HG03108 (cell line): ENCODE data around the gene COL12A1.

Source experiments
- ATAC-seq: cut with Tn5 transposase; IDR thresholded peaks from one replicate; pipeline ENCODE4 v1.9.1; 2021; ENCODE audit warnings: moderate library complexity; ENCODE audit not compliant: unreplicated experiment

The COL12A1 gene

DNA sequence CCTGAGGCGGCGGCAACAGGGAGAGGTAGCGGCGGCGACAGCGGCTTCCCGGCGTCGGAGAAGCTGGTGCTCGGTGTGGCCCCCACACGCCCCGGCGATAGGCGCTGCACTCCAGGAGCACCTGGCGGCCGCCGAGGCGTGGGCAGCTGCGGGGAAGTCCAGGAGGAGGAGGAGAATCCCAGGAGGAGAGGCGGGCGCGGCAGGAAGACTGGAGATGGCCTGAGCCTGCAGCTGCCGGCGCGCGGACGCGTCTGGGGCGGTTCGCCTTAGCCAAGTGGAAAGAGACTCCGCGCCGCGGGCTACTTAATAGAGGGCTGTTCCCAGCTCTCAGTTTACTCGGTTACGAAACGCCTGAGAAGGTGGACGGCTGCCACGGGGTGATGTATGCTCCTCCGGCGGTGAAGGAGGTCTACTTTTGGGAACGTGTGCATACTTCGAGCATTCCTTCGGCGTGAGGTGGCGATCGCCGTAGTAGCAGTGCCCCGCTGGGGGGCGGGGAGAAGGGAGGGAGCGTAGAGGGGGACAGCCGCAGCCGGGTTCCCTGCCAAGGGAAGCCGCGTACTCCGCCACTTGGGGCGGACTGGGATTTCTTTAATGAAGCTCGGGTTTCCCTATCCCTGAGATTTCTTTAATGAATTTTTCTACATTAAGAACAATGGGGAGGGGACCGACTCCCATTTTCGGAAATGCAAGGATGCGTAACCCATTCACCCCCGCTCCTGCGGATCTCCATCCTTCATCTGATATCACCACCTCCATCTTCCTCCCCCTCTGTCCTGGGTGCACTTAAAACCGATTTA, at the start of gene COL12A1:
COL12A1 (minus strand) TSS at position 278 of the 800 bp plus-strand sequence. CDS start 3,261 bp downstream, outside the sequence.
- no peak for ATAC-seq

- ATAC-seq = no peak
Observed at GRCh38 chr6:75250552-75250951, 44.7 kb upstream of the COL12A1 start.

DNA sequence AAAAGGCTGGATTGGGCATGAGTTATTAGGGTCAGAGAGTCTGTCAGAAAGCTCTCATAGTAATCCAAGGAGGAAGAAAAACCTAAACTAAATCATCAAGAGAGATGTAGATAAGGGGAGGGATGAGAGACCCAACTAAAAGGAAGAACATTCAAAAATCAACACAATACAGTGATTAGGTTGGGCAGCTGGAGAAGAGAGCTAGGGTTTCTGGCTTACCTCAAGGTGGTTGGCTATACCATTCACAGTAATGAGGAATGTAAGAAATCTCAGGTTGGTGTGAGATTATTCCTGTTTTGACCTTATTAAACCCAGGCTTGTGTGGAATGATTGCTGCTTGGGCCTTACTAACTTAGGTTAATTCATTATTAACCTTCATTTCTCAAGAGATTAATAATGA, 44.0 kb upstream of the COL12A1 start:
- ATAC-seq = no peak

DNA sequence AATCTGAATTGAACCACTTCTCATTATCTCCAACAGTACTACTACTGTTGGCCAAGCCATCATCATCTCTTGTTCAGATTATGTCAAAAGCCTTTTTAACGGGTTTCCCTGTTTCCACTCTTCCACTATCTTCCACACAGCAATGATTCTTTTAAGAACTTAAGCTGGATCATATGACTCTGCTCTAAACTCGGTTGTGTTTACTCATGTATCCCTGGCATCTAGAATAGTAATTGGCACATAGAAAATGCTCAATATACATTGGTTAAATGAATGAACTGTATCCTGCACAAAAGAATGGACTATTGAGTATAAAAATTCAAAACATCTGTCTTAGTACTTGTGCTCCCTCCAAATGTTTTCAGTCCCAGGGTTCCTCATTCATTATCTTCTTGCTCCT, 40.5 kb upstream of the COL12A1 start:
- ATAC-seq = no peak

DNA sequence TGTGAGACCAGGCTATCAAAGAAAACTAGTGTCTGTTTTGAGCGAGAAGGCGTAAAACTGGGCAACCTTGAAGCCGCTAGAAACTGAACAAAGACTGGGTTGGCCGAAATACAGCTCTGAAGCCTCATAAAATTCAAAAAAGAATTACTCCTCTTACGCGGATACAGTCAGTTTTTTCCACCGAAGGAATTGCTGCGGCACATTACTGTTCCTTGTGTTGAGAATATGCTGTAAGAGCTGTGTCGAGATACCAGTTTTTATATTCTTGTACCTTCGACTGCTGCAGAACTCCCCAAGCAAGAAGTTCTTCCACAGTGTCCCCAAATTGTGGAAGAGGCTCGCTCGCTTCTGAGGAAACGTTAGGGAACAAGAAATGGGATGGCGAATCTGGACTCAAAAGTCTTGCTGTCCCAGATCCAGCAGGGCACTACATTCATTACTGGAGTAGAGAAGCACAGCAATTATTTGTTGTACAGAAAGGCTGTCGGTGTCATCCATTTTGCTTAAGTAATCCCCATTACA, 38.3 kb upstream of the COL12A1 start:
- ATAC-seq = no peak

- ATAC-seq = peak; percentile 94
Observed at GRCh38 chr6:75243333-75244062, 37.6 kb upstream of the COL12A1 start, which contains the start of gene COX7A2. Gene COX7A2, minus strand, starts transcription at chr6:75243801. Its CDS starts 67 bp downstream, at chr6:75243734.

DNA sequence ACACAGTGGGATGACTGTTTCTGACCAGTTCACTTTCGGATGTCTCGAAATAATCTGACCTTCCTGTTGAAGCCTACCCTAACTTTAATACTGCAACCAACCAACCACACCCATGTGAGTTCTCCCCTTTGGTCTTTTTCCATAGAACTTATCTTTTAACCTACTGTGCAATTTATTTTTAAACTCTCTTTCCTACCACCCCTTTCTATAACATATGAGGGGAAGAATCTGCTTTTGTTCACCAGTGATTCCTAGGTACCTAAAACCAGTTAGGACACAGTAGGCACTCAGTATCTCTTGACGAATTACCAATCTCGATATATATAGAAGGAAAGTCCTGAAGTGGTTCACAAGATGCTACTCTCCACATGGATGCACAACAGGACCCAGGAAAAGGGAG, 30.8 kb upstream of the COL12A1 start:
- no peak for ATAC-seq

- ATAC-seq = no peak
Observed at GRCh38 chr6:75235271-75235670, 29.4 kb upstream of the COL12A1 start.

DNA sequence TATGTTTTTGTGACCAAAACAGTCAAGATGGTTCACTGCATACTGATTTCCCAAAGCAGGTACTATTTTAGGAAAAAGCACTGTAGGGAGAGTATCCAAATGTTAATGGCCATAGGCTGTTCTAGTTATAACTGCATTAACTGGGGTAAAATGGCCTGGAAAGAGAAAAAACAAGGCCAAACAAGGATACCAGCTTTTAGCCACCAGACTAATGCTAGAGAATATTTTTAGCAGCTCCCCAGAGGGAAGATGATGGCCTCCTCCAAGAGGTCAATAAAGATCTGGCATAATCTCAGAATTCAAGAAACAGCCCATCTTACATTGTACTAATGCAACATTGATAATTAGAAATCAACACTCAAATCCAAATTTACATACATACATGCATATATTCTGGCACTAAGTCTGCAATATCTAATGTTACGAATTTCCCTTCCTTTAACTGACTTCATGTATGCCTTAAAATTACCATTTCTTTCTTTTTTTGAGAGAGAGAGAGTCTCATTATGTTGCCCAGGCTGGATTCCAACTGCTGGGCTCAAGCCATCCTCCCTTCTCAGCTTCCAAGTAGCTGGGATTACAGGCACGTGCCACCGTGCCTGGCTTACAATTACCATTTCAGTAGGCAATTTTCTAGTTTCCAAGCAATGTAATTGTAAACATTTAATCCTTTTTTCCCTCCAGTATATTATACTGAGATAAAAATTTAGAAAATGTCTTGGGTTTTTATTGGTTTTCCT, 28.4 kb upstream of the COL12A1 start:
- ATAC-seq = no peak

DNA sequence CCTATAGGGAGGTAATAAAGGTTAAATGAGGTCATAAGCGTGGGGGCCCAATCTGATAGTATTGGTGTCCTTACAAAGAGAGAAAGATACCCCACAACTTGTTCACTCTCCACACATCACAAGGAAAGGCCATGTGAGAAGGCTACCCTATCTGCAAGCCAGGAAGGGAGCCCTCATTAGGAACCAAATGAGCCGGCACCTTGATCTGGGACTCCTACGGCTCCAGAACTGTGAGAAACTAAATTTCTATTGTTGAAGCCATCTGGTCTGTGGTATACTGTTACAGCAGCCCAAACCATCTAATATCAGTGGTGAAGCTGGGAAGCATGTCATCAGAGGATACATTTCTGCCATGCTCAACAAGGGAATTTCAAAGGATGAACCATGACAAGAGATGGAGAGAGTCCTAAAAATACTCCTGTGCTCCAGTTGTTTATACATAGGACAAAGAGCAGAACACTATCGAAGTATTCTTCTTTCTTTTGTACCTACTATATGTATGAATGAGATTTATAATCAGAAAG, 27.3 kb upstream of the COL12A1 start:
- ATAC-seq = no peak

DNA sequence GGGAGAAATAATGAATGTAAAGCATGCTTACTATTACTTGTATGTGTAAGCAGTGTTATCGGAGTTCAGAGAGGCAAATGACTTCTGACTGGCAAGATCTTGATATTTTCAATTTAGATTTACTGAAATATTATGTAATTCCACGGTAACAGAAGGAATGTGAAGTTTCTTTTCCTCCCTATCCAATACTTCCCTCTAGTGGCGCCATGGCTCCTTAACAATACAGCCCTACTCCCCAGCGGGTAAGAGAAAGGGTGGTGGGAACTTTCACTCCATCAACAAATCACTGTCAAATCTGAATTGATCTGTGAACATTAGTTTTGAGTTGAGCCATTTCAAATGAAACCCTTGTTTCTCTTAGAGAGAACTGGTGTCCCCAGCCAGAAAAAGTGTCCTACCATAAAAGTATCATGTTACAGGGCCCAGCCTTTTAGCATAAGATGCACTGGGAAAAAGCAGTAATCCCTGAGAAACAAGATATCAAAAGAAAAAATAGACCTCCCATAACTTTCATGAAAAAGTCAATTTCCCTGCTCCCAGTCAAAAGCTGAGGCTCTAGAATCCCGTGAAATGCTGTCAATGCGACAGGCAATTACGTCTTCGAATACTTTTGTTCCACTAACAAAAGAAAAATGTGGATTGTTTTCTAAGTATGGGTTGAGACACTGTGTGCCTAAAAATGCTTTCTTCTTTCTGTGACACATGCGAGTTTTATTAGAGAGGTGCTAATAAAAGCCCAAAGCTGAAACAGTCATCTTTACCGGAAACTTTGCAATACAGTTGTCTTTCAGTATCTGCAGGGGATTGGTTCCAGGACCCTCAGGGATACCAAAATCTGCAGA, 24.9 kb upstream of the COL12A1 start:
- no peak for ATAC-seq

GRCh38 chr6:75224303-75224926, 18.6 kb upstream of the COL12A1 start:
- no peak for ATAC-seq

GRCh38 chr6:75223428-75223827, 17.6 kb upstream of the COL12A1 start:
- ATAC-seq = no peak

DNA sequence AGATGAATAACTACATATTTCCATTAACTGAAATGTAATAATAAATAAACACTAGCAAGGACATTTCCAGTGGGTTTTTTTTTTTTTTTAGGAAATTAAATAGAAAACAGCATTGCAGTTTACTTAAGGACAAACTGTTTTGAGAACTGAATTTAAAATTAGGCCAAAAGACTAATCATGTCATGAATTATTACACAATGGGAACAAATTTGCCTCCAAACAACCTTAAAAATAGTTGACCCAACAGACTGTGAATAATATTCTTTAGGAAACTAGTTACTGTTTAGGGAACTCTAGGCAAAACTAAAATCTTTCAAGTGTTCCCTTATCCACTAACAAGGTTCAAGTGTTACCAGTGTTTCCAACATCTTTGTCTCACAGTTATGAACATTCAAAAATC, 16.4 kb upstream of the COL12A1 start:
- no peak for ATAC-seq

DNA sequence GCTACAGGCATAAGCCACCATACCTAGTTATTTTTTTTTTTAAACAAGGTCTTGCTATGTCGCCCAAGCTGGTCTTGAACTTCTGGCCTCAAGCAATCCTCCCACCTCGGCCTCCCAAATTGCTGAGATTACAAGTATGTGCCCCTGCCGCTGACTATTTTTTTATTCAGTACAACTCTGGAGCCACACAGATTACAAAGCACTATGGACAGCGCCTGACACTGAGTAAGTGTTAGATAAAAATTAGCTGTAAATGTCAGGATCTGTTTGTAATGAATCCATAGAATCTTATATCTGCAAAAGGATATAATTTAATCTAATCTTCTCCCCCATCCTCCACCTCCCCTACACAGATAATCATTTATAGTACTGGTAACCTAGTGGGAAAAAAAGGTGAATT, 15.3 kb upstream of the COL12A1 start:
- ATAC-seq = no peak

GRCh38 chr6:75220357-75220756, 14.5 kb upstream of the COL12A1 start:
- ATAC-seq = no peak

GRCh38 chr6:75219263-75219662, 13.4 kb upstream of the COL12A1 start:
- no peak for ATAC-seq

DNA sequence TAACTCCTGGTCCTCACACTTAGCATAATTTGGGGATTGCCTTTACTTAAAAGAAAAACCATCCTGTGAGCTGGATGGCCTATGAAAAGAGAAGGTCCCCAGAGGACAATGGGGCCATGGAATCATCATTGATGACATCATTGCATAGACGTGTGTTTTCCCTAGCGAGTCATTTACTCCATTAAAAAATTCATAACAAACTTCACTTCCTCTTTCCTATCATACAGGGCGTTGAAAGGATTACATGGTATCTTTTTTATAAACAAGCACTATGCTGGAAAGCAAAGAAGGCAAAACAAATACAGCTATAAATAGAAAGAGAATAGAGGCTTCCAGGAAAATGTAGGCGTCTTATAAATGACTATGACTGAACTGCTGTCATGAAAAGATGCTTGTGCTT, 11.3 kb upstream of the COL12A1 start:
- ATAC-seq = no peak

GRCh38 chr6:75215291-75215690, 9.4 kb upstream of the COL12A1 start:
- ATAC-seq = no peak

DNA sequence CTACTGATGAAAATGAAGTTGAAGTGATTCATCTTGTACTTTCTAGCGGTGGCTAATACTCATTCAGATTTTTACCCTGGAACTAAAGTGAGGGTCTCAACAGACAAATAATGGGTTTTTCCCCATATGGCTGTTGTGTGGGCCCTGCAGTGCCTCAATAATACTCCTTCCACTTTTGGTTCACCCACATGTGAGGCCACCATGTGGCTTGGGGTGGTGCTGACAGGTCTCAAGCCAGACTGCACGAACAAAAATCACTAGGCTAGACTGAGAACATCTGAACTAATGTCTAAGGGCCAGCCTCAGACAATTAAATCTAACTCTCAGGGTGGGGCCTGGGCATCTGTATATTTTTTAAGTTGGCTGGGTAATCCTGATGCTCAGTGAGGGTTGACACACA, 7.9 kb upstream of the COL12A1 start:
- ATAC-seq = no peak
